Fibroblast of peridontal ligament (primary cell): Measurements from ENCODE around the gene DNTT.

Experiments used
- DNase-seq: peaks from one replicate; pipeline ENCODE4 v3.0.0-alpha.2; 2010; ENCODE audit errors: extremely low read depth

Gene DNTT

GRCh38 chr10:96342402-96342801, 38.2 kb downstream of the DNTT start:
- no peak for DNase-seq

GRCh38 chr10:96344178-96344577, 39.9 kb downstream of the DNTT start:
- DNase-seq = no peak

- no peak for DNase-seq
Measured at GRCh38 chr10:96345222-96345621, 41.0 kb downstream of the DNTT start.

GRCh38 chr10:96346295-96346694, 42.1 kb downstream of the DNTT start:
- no peak for DNase-seq

GRCh38 chr10:96352027-96352426, 47.8 kb downstream of the DNTT start:
- no peak for DNase-seq

GRCh38 chr10:96352582-96352981, 48.3 kb downstream of the DNTT start:
- DNase-seq = no peak

- no peak for DNase-seq
Measured at GRCh38 chr10:96357038-96357620, 52.9 kb downstream of the DNTT start.

- DNase-seq = no peak
Measured at GRCh38 chr10:96358851-96359540, 54.8 kb downstream of the DNTT start, which contains the start of gene OPALIN. TSS of gene OPALIN (minus strand) at chr10:96359002. CDS start at chr10:96358896, 106 bp downstream.

GRCh38 chr10:96359616-96360015, 55.4 kb downstream of the DNTT start:
- DNase-seq = no peak

GRCh38 chr10:96360331-96360730, 56.1 kb downstream of the DNTT start:
- no peak for DNase-seq

GRCh38 chr10:96360766-96361165, 56.5 kb downstream of the DNTT start:
- no peak for DNase-seq

GRCh38 chr10:96365571-96365970, 61.3 kb downstream of the DNTT start:
- DNase-seq = no peak

GRCh38 chr10:96366508-96366907, 62.3 kb downstream of the DNTT start:
- peak; percentile 9 for DNase-seq

- no peak for DNase-seq
Measured at GRCh38 chr10:96367470-96367869, 63.2 kb downstream of the DNTT start.

GRCh38 chr10:96368971-96369370, 64.7 kb downstream of the DNTT start:
- DNase-seq = no peak

GRCh38 chr10:96369890-96370583, 65.8 kb downstream of the DNTT start:
- no peak for DNase-seq

GRCh38 chr10:96370584-96371157, 66.4 kb downstream of the DNTT start:
- peak; percentile 25 for DNase-seq

- DNase-seq = no peak
Measured at GRCh38 chr10:96371356-96371755, 67.1 kb downstream of the DNTT start.

- no peak for DNase-seq
Measured at GRCh38 chr10:96374004-96374403, 69.8 kb downstream of the DNTT start.

- no peak for DNase-seq
Measured at GRCh38 chr10:96374639-96374984, 70.4 kb downstream of the DNTT start.

GRCh38 chr10:96374985-96375830, 71.0 kb downstream of the DNTT start:
- DNase-seq = peak; percentile 80

GRCh38 chr10:96376483-96376882, 72.2 kb downstream of the DNTT start:
- no peak for DNase-seq
